ENCODE data around the gene ENO4.

The ENO4 gene, protein sequence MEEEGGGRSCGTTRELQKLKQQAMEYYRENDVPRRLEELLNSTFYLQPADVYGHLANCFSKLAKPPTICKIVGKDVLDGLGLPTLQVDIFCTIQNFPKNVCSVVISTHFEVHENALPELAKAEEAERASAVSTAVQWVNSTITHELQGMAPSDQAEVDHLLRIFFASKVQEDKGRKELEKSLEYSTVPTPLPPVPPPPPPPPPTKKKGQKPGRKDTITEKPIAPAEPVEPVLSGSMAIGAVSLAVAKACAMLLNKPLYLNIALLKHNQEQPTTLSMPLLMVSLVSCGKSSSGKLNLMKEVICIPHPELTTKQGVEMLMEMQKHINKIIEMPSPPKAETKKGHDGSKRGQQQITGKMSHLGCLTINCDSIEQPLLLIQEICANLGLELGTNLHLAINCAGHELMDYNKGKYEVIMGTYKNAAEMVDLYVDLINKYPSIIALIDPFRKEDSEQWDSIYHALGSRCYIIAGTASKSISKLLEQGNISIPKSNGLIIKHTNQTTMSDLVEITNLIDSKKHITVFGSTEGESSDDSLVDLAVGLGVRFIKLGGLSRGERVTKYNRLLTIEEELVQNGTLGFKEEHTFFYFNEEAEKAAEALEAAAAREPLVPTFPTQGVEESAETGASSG

GRCh38 chr10:116849248-116850057 is at the start of gene ENO4:
Gene ENO4, plus strand, starts transcription at chr10:116849499. Its CDS starts 68 bp downstream, at chr10:116849567.
- no peak for FAIRE-seq

DNA sequence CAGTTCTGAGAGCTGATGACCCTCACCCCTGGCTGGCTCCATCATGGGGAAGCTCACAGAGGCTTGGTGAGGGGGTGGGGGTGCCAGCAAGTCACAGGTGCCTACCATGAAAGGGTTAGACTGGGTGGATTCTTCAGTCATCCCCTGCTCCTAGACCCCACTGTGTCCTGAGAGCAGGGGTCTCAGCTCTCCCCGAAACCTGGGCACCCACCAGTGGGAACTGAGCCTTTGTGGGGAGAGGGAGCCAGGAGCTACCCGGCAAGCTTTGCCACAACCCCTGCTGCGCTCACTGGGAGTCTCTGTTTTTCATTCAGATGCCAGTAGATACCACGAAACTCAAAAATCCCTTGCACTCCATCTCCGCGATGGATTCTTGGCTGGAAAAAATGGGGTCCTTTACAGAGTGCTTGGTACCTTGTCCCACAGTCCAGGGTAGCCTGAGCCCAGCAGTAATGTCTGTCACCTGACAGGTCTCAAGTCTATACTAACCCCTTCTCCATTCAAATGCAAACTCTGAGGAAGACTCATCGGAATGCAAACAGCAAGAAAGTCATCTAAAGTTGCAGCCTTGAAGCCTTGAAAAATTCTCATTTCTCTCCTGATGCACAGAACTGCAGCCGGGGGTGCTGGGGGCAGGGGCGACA is 48.9 kb upstream of the ENO4 start:
- no peak for FAIRE-seq

- no peak for FAIRE-seq
Observed at GRCh38 chr10:116801658-116802057, 47.6 kb upstream of the ENO4 start.

DNA sequence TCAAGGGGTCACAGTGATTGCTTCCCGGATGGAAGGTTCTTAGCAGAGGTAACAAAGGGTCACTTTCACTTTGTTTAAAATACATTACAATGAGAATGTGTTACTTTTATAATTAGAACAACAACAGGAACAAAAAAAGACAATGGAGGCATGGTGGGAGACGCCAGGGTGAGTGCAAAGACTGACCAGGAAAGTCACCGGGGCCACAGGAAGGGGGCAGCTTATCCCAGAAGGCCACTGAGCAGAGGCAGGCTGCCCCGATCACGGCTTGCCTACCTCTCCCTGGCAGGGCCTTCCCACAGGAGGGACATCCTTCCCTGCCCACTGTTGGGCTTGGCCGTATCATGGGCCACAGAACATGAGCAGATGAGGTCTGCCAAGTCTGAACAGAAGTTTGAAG is 46.8 kb upstream of the ENO4 start:
- FAIRE-seq = no peak

GRCh38 chr10:116802876-116803275 is 46.4 kb upstream of the ENO4 start:
- no peak for FAIRE-seq

DNA sequence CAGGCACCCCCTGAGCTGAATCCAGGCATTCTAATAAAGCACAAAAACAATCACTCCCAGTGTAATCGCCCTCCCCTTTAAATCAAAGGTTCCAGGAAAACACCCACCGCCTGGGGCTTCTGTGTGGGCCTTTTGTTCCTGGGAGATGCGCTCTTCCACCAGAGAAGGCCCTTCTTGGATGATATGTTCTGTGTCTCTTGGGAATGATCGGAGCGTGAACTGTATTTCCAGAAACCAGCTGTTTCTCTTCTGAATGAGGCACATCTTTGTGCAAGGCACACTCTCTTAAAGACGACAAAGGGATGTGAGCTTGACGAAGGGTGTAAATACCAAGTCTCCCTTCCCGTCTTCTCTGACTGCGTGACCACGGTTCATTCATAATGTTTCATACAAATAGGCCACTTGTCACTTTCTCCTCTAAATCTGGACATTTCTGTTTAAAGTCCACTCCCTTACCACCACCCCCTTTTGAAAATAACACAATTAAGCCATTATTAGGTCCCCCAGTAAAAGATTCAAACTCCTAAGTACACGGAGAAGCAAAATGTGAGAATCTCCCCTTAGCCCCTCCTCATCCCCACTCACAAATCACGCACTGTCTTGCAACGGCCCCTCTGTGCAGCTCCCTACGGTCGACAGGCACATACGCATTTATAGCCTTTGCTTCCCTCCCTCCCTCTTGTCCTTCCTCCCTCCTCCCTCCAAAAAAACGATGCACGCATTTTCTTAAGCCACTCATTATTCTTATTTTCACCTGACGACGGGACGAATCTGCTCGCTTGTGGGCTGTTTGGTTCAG is 45.6 kb upstream of the ENO4 start:
- FAIRE-seq = no peak

DNA sequence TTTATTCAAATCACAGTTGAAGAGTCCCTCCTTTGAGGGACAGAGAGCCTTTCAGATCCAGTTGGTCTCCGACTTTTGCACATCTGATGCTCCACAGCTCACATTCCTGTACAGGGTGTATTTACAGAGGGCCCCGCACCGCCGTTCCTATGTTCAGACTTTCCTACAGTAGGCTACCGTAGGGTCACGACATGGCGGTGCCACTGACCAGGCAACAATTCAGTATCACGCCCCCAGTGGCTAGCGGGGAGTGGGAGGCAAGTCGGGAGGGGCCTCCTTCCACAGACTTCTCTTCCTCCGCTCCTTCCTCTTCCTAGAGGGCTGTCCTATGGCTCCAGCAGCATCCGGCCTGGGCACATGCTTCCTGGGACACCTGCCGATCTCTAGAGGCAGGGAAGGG is 40.6 kb upstream of the ENO4 start:
- FAIRE-seq = no peak

- FAIRE-seq = no peak
Observed at GRCh38 chr10:116809483-116810119, 39.7 kb upstream of the ENO4 start.

GRCh38 chr10:116810120-116810500 is 39.2 kb upstream of the ENO4 start:
- FAIRE-seq = no peak

- FAIRE-seq = no peak
Observed at GRCh38 chr10:116810895-116811294, 38.4 kb upstream of the ENO4 start.

- FAIRE-seq = no peak
Observed at GRCh38 chr10:116811691-116812090, 37.6 kb upstream of the ENO4 start.

GRCh38 chr10:116815641-116816415 is 33.5 kb upstream of the ENO4 start:
- FAIRE-seq = no peak

- no peak for FAIRE-seq
Observed at GRCh38 chr10:116817178-116817577, 32.1 kb upstream of the ENO4 start.

- FAIRE-seq = no peak
Observed at GRCh38 chr10:116817780-116818343, 31.4 kb upstream of the ENO4 start.

- FAIRE-seq = no peak
Observed at GRCh38 chr10:116819999-116820677, 29.2 kb upstream of the ENO4 start.

- FAIRE-seq = no peak
Observed at GRCh38 chr10:116825901-116826300, 23.4 kb upstream of the ENO4 start.

- FAIRE-seq = no peak
Observed at GRCh38 chr10:116826803-116827202, 22.5 kb upstream of the ENO4 start.

- no peak for FAIRE-seq
Observed at GRCh38 chr10:116827214-116827671, 22.1 kb upstream of the ENO4 start.

GRCh38 chr10:116828116-116828515 is 21.2 kb upstream of the ENO4 start:
- FAIRE-seq = no peak

DNA sequence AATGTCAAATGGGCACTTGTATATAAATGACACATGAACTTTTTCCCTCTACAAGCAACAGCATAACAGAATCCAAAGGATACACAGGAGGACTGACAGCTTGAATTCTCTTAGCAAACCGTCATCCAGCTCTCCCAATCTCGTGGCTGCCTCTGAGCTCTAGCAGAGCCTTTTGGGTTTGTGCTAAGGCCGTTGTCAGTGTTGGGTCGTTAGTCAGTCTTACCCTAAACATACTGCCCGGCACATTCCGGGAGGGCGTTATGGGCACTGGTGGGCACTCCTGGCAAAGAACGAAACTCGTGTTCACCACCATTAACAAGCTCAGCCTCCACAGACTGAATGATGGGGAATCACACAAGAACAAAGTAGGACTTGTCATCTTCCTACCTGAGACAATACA is 19.6 kb upstream of the ENO4 start:
- FAIRE-seq = no peak
